Measurements from ENCODE around the gene GPC5.

DNA sequence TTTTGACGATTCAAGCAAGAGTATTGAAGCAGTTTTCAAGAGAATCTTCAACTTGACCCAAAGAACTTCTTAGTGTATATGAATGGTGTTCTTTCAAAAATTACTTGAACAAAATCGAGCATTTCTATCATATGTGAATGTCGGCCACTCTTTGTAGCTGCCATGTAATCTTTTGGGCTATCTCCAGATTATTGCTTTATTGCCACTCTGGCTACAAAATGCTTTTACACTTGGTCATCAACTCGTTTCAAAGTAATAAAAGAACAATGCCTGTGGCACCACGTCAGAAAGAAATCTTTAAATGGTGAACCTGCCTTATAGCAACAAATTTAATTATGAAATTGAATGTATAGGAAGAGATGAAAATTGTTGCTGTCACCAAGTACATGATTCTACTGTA lies 834.5 kb downstream of the GPC5 start:
- TF ChIP-seq, protein P1, sequence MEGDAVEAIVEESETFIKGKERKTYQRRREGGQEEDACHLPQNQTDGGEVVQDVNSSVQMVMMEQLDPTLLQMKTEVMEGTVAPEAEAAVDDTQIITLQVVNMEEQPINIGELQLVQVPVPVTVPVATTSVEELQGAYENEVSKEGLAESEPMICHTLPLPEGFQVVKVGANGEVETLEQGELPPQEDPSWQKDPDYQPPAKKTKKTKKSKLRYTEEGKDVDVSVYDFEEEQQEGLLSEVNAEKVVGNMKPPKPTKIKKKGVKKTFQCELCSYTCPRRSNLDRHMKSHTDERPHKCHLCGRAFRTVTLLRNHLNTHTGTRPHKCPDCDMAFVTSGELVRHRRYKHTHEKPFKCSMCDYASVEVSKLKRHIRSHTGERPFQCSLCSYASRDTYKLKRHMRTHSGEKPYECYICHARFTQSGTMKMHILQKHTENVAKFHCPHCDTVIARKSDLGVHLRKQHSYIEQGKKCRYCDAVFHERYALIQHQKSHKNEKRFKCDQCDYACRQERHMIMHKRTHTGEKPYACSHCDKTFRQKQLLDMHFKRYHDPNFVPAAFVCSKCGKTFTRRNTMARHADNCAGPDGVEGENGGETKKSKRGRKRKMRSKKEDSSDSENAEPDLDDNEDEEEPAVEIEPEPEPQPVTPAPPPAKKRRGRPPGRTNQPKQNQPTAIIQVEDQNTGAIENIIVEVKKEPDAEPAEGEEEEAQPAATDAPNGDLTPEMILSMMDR (IDR thresholded peaks at IDR 0.05 in 8 of 11, conservative IDR thresholded peaks at IDR 0.05 in 3 of 11), result no peak
- no peak for TF ChIP-seq POLR2A (IDR thresholded peaks at IDR 0.05)
- TF ChIP-seq POLR2AphosphoS5 (IDR thresholded peaks at IDR 0.05), result no peak

Measured in spleen (tissue), 7 donors.